SK-N-DZ (cell line): Measurements from ENCODE around the gene DIPK1B.
"Not testable (repeated sequence)": the region's sequence is repeated elsewhere in the genome, so short reads cannot be mapped to it uniquely, and the experiment has no call there.

Experiments
- DNase-seq: peaks from one replicate; pipeline ENCODE4 v3.0.0-alpha.2; 2015; ENCODE audit warnings: low spot score

Gene DIPK1B

DNA sequence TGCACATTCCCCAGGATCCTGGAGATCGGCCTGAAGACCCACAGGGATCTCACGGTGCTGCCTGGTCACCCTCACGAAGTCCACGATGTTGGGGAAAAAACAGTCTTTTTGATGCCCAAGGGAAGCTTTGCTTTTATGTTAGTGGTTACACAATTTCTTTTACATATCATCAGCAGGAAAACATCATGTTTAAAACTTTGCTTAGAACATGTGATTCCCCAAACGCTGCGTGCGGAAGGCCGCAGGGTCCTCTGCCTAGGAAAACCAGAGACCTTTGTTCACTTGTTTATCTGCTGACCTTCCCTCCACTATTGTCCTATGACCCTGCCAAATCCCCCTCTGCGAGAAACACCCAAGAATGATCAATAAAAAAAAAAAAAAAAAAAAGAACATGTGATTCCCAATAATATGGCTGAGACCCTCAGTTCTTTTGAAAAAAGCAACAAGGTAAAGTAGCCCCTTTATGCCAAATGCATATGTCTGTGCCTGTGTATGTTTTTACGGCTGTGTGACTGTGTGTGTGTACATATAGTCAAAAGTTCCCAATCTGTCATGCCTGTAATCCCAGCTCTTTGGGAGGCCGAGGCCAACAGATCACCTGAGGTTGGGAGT is 13.6 kb upstream of the DIPK1B start:
- no peak for DNase-seq

DNA sequence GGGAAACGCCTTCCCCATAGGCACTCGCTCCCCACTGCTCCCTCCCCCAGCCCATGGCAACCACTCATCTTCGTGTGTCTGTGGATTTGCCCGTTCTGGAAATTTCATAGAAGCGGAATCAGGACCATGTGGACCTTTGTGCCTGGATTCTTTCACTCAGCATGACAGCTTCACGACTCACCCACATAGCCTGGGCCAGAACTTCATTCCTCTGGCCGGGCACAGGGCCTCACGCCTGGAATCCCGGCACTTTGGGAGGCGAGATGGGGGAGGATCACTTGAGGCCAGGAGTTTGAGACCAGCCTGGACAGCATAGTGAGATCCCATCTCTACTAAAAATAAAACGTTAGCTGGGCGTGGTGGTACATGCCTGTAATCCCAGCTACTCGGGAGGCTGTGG is 12.1 kb upstream of the DIPK1B start:
- DNase-seq, result no peak

DNA sequence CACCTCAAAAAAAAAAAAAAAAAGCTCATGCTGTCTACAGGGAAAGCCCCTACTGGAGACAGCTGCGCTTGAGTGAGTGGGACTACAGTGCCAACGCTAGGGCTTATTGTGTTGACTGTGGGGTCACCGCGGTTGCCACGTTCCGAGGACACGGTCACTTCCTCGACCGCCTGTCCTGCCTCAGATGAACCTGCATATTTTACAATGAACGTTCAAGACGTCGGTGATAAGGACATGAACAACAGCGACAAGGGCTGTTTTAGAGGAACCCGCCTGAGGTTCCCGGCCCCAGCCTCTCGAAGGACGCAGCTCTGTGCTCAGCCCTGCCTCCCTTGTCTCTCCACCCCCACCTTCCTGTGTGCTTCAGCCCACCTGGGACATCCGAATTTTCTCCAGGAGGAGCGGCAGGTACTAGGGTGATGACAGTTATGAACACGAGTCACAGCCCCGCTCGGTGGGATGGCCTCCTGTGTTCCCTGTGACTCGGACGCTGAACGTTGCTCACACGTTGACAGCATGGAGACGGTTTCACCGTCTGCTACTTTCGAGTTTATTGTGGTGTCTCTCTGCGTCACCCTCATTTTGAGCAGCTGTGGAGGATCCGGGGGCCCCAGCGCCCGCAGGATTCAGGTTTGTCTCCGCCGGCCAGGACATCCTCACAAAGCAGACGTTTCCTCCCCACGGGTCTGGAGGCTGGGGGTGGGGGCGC is 11.3 kb upstream of the DIPK1B start:
- DNase-seq, result no peak

DNA sequence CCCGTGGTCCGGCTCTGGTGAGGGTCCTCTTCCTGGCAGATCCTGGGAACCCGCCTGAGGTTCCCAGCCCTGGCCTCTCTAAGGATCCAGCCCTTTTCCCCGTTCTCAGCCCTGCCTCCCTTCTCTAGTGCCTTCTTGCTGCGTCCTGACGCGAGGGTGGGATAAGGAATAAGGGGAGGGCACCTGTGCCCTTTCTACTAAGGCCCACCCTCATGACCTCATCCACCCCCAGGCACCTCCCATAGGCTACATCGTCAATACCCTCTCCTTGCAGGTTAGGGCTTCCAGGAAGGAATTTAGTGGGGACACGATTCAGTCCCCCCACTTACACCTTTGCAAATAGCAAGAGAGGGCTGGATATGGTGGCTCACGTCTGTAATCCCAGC is 10.7 kb upstream of the DIPK1B start:
- DNase-seq, result no peak

DNA sequence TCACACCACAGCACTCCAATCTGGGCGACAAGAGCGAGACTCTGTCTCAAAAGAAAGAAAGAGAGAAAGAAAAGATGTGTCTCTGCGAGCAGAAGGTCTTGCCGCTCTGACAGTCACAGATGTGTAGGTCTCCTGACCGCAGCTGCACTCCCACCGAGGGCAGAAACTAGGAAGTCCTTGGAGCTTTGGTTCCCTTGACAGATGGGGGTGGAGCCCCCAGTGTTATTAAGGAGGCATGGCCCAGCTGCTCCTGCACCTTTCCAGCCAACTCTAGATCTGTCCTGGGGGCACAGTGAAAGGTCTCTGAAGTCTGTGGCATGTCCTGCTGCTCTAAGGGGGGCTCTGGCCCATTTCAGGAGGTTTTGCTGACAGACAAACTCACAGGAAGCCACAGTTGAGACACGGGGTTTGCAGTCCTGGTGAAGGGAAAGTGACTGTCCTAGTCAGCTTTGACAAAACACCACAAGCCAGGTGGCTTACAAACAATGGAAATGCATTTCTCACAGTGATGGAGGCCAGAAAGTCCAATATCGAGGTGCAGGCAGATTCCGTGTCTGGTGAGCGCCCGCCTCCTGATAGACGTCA is 9.0 kb upstream of the DIPK1B start:
- no peak for DNase-seq

DNA sequence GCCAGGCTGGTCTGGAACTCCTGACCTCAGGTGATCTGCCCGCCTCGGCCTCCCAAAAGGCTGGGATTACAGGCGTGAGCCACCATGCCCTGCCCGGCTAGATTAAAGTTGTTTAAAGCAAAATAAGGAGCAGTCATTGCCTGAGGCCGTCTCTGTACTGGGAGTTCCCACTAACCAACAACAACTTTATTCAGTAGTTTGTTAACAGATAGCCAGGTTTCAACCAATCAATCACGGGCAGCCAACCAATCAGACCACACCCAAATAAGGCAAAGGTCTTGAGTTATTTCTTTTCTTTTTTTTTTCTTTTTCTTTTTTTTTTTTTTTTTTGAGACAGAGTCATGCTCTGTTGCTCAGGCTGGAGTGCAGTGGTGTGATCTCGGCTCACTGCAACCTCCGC is 7.6 kb upstream of the DIPK1B start:
- DNase-seq, result not testable (repeated sequence)

DNA sequence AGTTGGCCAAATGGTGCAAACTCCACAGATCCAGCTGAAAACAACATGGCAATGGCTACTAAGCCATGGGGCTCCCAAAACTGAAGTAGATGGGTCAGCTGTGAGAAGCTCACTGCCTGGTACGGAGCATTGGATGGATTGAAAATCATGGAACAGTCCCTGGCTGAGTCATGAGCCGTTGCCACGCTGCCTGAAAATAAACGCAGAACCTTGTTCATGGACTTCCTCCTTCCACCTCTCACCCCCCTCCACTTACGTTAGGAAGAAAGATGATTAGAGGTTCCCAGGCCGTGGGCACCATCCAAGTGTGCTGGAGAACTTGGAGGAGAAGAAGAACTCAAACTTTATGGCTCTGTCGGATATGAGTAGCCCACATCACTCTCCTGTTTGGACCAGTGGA is 6.8 kb upstream of the DIPK1B start:
- no peak for DNase-seq

DNA sequence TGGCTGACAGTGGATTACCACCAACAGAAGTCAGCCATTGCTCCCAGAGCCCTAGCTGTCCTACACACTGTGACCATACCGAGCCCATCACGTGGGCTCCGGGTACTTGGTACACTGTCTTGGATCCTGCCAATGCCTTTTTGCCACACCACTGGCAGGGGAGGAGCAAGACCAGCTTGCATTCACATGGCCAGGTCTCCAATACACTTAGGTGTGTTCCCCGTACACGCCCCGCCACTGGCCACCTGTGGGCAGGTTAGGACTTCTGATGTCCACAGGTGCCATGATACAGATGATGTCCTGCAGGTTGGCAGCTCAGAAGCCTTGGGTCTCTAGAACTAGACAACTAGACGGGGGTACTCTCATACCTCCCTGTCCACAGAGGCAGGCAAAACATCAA is 5.4 kb upstream of the DIPK1B start:
- no peak for DNase-seq

DNA sequence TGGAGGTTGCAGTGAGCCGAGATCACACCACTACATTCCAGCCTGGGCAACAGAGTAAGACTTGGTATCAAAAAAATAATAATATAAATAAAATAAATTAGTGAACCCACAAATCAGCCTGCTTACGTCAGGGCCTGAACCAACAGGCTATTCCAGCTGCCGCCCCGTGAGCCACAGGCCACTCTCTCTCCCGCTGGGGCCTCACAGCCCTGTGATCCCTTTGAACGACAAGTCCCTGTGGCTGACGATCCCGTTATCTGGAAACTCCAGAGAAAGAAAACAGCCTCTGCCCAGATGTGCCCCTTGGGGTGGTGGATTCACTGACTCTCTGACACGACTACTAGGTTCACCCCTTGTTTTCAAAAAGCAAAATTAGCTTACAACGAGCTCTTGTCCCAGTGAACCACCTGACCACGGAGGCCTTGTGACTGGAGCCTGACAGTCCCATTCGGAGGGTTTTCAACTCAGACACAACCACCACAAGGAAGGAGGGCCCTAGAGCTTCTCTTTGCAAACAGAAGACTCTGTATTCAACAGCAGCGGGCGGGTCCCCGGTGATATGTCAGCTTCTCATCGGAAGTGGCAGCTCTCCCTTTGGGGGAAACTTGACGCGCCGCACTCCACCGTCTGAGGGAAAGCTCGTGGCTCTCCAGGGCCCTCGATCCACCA is 4.4 kb upstream of the DIPK1B start:
- DNase-seq, result no peak

DNA sequence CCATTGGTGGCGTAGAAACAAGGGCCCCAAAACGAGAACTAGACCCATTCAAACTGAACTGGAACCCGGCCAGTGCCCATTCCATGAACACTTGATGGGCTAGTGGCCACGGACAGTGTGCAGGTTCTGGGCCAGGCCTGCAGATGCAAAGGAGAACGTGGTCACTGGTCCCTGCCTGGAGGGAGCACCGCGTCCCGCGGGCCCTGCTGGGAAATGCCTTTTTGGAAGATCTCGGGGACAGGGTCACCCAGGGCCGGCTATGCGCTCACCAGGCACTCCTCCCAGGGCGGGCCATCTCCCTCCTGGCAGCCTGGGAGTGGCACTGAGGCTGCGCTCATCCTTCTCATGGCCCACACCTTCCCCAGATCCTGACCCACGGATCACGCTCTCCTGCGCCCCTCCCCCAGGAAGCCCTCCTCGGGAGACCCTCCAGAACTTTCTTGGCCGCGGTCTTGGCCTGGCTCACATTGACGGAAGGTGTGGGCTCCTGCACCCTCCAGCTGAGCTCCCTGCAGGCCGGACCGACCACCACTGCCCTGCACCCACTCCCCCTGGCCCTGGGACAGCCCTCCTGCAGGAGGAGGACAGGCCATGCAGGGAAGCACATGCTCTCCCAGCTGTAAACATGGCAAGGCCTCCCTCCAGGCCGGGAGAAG is 2.8 kb upstream of the DIPK1B start:
- DNase-seq, result no peak

DNA sequence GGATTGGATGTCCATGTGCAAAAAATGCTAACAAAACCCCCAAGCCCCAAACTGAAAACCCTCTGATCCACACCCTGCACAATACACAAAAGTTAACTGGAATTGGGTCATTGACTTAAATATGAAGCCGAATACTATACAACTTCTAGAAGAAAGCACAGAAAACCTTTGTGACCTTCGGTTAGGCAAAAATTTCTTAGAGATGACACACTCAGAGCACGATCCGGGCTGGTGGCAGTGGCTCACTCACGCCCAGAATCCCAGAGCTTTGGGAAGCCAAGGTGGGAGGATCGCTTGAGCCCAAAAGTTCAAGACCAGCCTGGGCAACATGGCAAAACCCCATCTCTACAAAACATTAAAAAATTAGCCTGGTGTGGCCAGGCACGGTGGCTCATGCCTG is 1.8 kb upstream of the DIPK1B start:
- no peak for DNase-seq

DNA sequence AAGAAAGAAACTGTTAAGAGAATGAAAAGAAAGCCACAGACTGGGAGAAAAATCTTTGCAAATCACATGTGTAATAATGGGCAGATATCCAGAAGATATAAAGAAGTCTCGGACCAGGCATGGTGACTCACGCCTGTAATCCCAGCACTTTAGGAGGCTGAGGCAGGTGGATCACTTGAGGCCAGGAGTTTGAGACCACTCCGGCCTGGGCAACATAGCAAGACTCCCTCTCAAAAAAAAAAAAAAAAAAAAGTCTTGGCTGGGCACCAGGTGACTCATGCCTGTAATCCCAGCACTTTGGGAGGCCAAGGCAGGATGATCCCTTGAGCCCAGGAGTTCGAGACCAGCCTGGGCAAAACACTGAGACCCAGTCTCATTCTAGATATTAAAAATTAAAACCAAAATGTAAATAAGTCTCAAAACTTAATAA is 1.1 kb upstream of the DIPK1B start:
- not testable (repeated sequence) for DNase-seq

DNA sequence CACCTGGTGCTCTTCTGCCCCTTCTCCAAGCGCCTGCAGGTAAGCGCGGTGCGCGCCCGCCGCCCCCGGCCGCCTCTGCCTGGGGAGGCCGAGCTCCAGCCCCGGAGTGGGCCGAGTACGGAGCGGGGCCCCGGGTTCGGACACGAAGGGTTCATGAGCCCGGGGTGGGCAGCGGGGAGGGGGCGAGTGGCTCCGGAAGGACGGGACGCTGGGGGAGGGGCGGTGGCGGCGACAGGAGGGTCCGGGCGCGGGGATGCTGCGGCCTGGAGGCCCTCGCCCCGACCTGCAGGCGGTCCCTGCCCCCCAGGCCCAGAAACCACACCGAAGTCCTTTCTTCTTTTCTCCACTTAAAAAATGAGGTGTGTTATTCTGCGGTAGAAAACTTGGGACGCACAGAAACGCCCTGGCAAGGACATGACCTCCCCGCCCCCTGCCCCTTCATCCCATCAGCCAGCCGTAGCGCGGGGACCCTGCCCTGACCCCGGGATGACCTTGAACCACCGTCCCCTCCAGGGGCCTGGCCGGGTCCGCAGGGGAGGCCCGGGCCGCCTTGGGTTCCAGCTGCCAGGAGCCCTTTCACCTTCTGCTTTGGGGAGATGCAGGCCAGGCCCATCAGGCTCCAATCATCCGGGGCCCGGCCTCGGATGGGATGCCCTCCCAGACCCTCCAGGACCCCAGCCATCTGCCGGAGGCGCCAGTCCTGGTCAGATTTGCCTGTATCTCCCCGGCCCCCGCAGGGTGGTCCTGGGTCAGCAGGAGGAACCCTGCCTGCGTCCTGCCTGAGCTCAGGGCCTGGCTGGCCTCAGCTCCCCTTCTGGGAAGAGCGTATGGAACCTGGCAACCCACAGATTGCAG is 545 bp downstream of the DIPK1B start:
- DNase-seq, result no peak

DNA sequence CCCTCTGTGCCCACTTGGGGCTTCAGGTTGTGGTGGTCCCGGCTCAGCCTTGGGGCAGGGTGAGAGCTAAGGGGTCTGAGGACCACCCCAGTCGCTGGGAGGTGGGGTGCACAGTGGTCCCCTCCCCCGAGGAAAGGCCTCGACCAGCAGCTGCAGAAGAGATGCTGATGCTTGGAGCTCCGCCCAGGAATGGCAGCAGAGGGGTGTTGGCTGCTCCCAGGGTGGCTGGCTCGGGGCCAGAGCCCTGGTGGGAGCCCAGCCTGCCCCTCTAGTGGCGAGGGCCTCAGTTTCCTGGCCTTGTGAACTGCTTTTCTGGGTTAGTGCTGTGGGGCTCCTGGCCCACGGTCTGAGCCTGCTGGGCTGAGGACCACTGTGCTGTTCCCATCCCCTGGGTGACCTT is 1.2 kb downstream of the DIPK1B start:
- no peak for DNase-seq

DNA sequence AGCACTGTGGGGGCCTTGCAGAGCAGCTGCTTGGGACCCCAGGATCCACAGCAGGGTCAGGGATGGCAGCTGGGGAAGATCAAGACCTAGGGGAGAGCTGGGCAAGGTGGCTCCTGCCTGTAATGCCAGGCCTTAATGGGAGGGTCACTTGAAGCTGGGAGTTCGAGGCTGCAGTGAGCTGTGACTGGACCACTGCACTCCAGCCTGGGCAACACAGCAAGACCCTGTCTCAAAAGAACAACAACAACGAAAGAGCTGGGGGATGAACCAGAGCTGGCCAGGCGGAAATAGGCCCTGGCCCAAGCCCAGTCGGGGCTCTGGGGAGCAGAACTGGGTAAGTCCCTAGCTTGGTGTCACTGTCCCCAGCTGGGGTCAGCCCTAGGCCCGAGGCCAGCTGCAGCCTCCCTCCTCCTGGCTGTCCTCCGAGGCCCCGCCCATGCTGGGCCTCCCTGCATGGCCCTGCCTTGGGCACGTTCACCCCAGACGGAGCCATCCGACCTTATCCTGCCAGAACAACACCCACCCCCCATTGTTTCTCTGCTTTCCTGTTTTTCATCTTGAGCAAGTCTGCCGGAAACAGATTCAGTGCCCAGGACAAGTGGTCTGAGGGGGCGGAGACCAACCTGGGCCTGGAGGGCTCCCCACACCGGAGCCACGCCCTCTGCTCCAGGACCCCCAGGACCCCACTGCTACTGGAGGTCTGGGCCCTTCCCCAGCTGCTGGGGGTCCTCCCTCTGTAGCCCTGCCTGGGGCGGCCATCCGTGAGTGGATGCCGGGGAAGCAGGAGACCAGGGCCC is 1.9 kb downstream of the DIPK1B start:
- DNase-seq, result no peak

DNA sequence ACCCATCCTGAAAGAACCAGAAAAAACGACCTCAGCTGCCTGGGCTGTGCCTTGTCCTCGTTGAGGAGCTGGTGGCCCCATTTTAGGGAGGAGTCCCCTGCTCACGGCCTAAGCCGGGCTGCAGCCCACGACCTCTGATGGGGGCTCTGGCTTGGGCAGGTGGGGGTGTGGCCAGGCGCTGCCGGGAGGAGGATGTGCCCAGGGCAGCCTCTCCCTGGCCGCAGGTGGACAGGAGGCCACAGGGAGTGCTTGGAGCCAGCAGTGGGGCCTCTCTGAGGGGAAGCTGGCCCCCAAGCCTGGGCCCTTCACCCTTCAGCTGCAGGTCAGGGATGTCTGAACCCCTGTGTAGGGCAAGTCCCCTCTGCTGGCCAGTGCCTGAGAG is 2.5 kb downstream of the DIPK1B start:
- DNase-seq, result no peak

DNA sequence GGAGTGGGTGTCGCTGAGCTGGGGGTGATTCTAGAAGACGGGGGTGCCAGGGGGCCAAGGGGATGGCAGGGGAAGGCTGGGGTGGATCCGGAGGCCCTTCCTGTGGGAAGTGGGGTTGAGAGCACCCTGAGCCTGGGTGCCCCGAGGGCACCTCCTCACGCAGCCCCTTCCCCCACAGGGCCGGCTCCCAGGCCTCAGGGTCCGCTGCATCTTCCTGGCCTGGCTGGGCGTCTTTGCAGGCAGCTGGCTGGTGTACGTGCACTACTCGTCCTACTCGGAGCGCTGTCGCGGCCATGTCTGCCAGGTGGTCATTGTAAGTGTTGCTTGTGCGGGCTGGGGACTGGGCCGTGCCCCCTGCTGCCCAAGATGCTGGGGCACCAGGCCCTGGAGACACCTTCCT is 5.0 kb downstream of the DIPK1B start:
- DNase-seq, result no peak

DNA sequence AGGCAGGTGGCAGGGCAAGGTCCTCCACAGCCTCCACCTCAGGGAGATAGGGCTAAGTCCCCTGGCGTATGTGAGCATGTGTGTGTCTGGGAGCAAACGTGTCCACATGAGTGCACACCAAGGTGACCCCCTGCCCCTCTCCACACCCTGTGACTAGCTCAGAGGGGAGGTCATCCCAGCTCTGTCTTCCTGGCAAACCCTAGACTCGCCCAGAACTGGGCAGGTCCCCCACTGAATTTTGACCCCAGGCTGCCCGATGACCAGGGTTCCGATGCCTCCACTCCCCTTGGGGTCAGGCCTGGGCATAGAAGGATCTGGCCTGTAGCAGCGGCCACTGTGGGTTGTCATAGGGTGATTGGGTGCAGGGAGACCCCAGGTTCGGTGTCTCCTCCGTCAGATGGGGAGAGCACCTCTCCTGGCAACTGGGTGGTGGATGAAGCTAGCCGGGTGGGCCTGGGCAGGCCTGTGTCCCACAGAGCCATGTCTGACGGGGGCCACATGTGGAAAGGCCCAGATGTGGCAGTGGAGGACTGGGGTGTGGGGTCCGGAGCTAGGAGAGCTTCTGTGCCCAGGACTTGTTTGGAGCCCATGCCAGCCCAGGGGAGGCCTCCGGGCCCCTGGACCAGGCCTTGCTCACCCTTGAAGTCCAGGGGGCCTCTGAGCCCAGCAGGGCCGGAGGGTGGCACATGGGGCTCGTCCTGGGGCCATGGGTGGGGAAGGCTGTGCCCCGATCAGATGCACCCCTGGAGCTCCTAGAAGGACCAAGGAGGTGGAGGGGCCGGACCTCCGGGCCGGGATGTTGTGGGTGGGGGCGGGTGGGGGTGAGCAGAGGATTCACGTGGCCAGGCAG is 6.2 kb downstream of the DIPK1B start:
- no peak for DNase-seq

DNA sequence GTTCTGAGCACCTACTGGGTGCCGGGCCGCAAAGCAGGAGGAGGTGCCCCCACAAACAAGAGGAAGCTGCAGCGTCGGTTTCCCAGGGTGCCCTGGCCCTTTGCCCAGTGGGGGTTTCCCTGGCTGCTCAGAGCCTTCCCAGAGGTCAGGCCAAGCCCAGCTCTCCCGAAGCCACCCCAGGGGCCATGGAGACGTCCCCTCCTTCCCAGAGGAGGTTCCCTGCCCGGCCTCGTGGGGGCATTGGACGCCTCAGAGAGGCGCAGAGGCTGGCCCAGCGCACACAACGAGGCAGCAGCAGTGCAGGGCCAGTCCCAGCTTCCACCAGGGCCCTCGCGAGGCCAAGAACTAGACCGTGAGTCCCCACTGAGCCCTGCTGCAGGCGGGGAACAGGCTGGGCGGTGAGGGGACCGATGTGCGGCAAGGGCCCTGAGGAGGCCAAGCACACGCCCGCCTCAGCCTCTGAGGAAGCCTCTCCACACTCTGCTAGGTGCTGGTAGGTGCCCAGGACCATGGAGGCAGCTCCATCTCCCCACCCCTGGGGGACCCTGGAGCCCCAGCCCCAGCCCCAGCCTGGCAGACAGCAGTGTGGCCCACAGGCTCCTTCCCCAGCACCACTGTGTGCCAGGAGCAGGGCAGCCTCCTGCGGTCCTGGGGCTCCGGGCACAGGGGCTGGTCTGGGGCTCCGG is 7.0 kb downstream of the DIPK1B start:
- DNase-seq, result no peak
